ENCODE data around the gene TMEM239.

- TF ChIP-seq EP300 (IDR thresholded peaks at IDR 0.05), result no peak
- TF ChIP-seq, protein P1, sequence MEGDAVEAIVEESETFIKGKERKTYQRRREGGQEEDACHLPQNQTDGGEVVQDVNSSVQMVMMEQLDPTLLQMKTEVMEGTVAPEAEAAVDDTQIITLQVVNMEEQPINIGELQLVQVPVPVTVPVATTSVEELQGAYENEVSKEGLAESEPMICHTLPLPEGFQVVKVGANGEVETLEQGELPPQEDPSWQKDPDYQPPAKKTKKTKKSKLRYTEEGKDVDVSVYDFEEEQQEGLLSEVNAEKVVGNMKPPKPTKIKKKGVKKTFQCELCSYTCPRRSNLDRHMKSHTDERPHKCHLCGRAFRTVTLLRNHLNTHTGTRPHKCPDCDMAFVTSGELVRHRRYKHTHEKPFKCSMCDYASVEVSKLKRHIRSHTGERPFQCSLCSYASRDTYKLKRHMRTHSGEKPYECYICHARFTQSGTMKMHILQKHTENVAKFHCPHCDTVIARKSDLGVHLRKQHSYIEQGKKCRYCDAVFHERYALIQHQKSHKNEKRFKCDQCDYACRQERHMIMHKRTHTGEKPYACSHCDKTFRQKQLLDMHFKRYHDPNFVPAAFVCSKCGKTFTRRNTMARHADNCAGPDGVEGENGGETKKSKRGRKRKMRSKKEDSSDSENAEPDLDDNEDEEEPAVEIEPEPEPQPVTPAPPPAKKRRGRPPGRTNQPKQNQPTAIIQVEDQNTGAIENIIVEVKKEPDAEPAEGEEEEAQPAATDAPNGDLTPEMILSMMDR (IDR thresholded peaks at IDR 0.05), result no peak
Measured at GRCh38 chr20:2845607-2846006, 29.4 kb downstream of the TMEM239 start.

Measured in esophagus muscularis mucosa (tissue), 3 donors.